HEK293 (cell line): Measurements from ENCODE around the gene RAB11A.
A peak's percentile ranks its signal among the peaks of the same experiment; 100 is the strongest.

ENCODE experiments used
- CTCF ChIA-PET: fragments of 350-600 bp; formaldehyde crosslinking; extraction: SDS; loops from one replicate; lab custom pipeline; 2021; ENCODE audit warnings: antibody characterized with exemption; lab: Yijun Ruan, JAX
- POLR2A ChIA-PET: fragments of 300-600 bp; formaldehyde crosslinking; extraction: SDS; loops from one replicate; lab custom pipeline; 2020; ENCODE audit warnings: antibody characterized with exemption, inconsistent platforms; lab: Yijun Ruan, JAX
- H3K27ac ChIP-seq: fragments of 200-500 bp; sonication (Bioruptor generic); 2 replicates; pipeline ENCODE4 v1.5.1; 2014; ENCODE audit warnings: low read depth, low read length, control low read depth, inconsistent platforms; ENCODE audit errors: extremely low read depth
- H3K36me3 ChIP-seq, 2 experiments: fragments of 200-500 bp in 1 of 2; sonication (Bioruptor generic) in 1 of 2; 1 replicate in 1 of 2; 2 replicates in 1 of 2; pipeline ENCODE4 v1.5.1; 2014 to 2017; ENCODE audit warnings: inconsistent platforms in 2 of 2, low read length in 2 of 2; ENCODE audit not compliant: control insufficient read depth in 2 of 2, insufficient read depth in 1 of 2
- H3K4me1 ChIP-seq: fragments of 200-500 bp; sonication (Bioruptor generic); 2 replicates; pipeline ENCODE4 v1.5.1; 2014; ENCODE audit warnings: mild to moderate bottlenecking, low read length, inconsistent platforms; ENCODE audit not compliant: control insufficient read depth, insufficient read depth
- H3K4me3 ChIP-seq: 2 replicates; pipeline ENCODE4 v1.5.1; 2011; ENCODE audit warnings: low read depth, mild to moderate bottlenecking, control low read depth, low read length, moderate library complexity
- H3K9me3 ChIP-seq: fragments of 200-500 bp; sonication (Bioruptor generic); 2 replicates; pipeline ENCODE4 v1.5.1; 2014; ENCODE audit warnings: low read depth, low read length, inconsistent platforms; ENCODE audit not compliant: control insufficient read depth, insufficient read depth
- REST ChIP-seq: fragments of 450-650 bp; formaldehyde crosslinking; IDR thresholded peaks from 2 replicates; pipeline ENCODE4 v1.5.1; 2016; ENCODE audit warnings: missing biosample characterization, missing genetic modification characterization
- SCRT1 ChIP-seq: fragments of 450-650 bp; formaldehyde crosslinking; IDR thresholded peaks from 2 replicates; pipeline ENCODE4 v1.5.1; 2016; ENCODE audit warnings: missing biosample characterization, missing genetic modification characterization, borderline replicate concordance
- ZBTB17 ChIP-seq: fragments of 450-650 bp; formaldehyde crosslinking; IDR thresholded peaks from 2 replicates; pipeline ENCODE4 v1.5.1; 2016; ENCODE audit warnings: missing biosample characterization, missing genetic modification characterization
- ZBTB44 ChIP-seq: fragments of 450-650 bp; IDR thresholded peaks from 2 replicates; pipeline ENCODE4 v1.5.1; 2018; ENCODE audit warnings: missing biosample characterization, mild to moderate bottlenecking, missing genetic modification characterization
- ZFP3 ChIP-seq: fragments of 450-650 bp; formaldehyde crosslinking; IDR thresholded peaks from 2 replicates; pipeline ENCODE4 v1.5.1; 2016; ENCODE audit warnings: low read depth, missing biosample characterization, missing genetic modification characterization
- ZFP69B ChIP-seq: fragments of 450-650 bp; formaldehyde crosslinking; IDR thresholded peaks from 2 replicates; pipeline ENCODE4 v1.5.1; 2016; ENCODE audit warnings: missing biosample characterization, missing genetic modification characterization
- ZIC2 ChIP-seq: fragments of 450-650 bp; formaldehyde crosslinking; IDR thresholded peaks from 2 replicates; pipeline ENCODE4 v1.5.1; 2016; ENCODE audit warnings: missing biosample characterization, missing genetic modification characterization
- ZNF2 ChIP-seq: fragments of 450-650 bp; formaldehyde crosslinking; IDR thresholded peaks from 2 replicates; pipeline ENCODE4 v1.5.1; 2016; ENCODE audit warnings: missing biosample characterization, missing genetic modification characterization
- ZNF335 ChIP-seq: fragments of 450-650 bp; formaldehyde crosslinking; conservative IDR thresholded peaks from 2 replicates; pipeline ENCODE4 v1.5.1; 2016; ENCODE audit warnings: missing biosample characterization, missing genetic modification characterization
- ZNF37A ChIP-seq: fragments of 450-650 bp; IDR thresholded peaks from 2 replicates; pipeline ENCODE4 v1.5.1; 2018; ENCODE audit warnings: missing biosample characterization, missing genetic modification characterization
- ZNF518A ChIP-seq: fragments of 450-650 bp; formaldehyde crosslinking; conservative IDR thresholded peaks from 2 replicates; pipeline ENCODE4 v1.5.1; 2016; ENCODE audit warnings: low read depth, missing biosample characterization, missing genetic modification characterization
- ZNF600 ChIP-seq: fragments of 450-650 bp; formaldehyde crosslinking; IDR thresholded peaks from 2 replicates; pipeline ENCODE4 v1.5.1; 2016; ENCODE audit warnings: missing biosample characterization, missing genetic modification characterization
- ZNF670 ChIP-seq: fragments of 450-650 bp; formaldehyde crosslinking; IDR thresholded peaks from 2 replicates; pipeline ENCODE4 v1.5.1; 2016; ENCODE audit warnings: missing biosample characterization, missing genetic modification characterization, low read depth
- ZSCAN16 ChIP-seq: fragments of 450-650 bp; formaldehyde crosslinking; IDR thresholded peaks from 2 replicates; pipeline ENCODE4 v1.5.1; 2016; ENCODE audit warnings: missing biosample characterization, missing genetic modification characterization
- TF ChIP-seq, protein P1 (sequence below): fragments of 450-650 bp; formaldehyde crosslinking; IDR thresholded peaks from 2 replicates; pipeline ENCODE4 v1.5.1; 2016; ENCODE audit warnings: missing biosample characterization, missing genetic modification characterization
- TF ChIP-seq, protein P2 (sequence below): fragments of 450-650 bp; formaldehyde crosslinking; IDR thresholded peaks from 2 replicates; pipeline ENCODE4 v1.5.1; 2016; ENCODE audit warnings: missing biosample characterization, missing genetic modification characterization
- TF ChIP-seq, protein P3 (sequence below): fragments of 450-650 bp; formaldehyde crosslinking; IDR thresholded peaks from 2 replicates; pipeline ENCODE4 v1.5.1; 2017; ENCODE audit warnings: missing biosample characterization, missing genetic modification characterization

RAB11A gene

GRCh38 chr15:65857718-65858402, 11.4 kb upstream of the RAB11A start:
- POLR2A ChIA-PET: interaction anchor here (2.0 kb wide), 1 partner anchor 12 kb away, joined by 11 read pairs; the partner anchor contains the start of gene RAB11A
- CTCF ChIA-PET: interaction anchor here (0.6 to 3.6 kb wide), 28 partner anchors 8 to 565 kb away, joined by 3 to 44 read pairs (median 6); partner anchors contain the start of gene RAB11A
- Histone ChIP-seq H3K9me3 (no peaks in the 10 kb centered on the region), H3K27ac (no peak overlapping the region), H3K4me1 (peaks cover 5% of the 10 kb centered on the region; the same call in 1 of the 2 replicates), H3K4me3 (no peak overlapping the region), H3K36me3 (no peaks in the 10 kb centered on the region)
- TF ChIP-seq ZBTB44 (tag by site-specific recombination): peak; percentile 68
- TF ChIP-seq, protein P1, sequence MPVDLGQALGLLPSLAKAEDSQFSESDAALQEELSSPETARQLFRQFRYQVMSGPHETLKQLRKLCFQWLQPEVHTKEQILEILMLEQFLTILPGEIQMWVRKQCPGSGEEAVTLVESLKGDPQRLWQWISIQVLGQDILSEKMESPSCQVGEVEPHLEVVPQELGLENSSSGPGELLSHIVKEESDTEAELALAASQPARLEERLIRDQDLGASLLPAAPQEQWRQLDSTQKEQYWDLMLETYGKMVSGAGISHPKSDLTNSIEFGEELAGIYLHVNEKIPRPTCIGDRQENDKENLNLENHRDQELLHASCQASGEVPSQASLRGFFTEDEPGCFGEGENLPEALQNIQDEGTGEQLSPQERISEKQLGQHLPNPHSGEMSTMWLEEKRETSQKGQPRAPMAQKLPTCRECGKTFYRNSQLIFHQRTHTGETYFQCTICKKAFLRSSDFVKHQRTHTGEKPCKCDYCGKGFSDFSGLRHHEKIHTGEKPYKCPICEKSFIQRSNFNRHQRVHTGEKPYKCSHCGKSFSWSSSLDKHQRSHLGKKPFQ: peak; percentile 95
- no peak for TF ChIP-seq ZNF670 (tag by site-specific recombination)
- TF ChIP-seq ZBTB17 (tag by site-specific recombination): 0 out of 2 replicates have a peak, but pooled peaks have one; percentile 34

DNA sequence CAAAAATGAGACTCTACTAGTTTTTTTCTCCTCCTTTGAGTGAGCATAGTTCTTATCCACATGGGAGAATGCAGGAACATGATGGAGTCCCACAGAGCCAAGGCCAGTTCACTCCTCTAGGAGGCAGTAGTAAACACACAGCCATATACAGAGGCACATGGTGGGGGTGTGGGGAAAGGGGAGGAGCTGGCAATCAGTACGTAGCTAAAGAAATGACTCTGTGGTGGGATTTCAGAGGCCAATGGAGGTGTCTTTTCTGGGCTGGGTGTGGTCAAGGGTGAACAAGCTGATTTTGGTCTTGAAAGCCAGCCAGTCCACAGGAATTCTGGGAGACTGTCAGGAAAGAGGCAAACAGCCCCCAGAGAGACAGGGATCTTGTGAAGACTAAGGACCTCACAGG, 6.6 kb upstream of the RAB11A start:
- peaks cover 5% of the 10 kb centered on the region; the same call in 1 of the 2 replicates for H3K4me1 ChIP-seq
- no peaks in the 10 kb centered on the region for H3K9me3 ChIP-seq
- no peak overlapping the region for H3K4me3 ChIP-seq
- ChIA-PET CTCF (interaction anchor here (0.5 to 3.2 kb wide), 34 partner anchors 9 to 703 kb away, joined by 3 to 34 read pairs (median 4); partner anchors contain the start of gene LCTL), POLR2A (interaction anchor here (0.5 to 1.1 kb wide), 7 partner anchors 17 to 346 kb away, joined by 3 to 7 read pairs (median 3); partner anchors contain the start of genes DENND4A and INTS14)
- no peaks in the 10 kb centered on the region for H3K36me3 ChIP-seq
- no peak overlapping the region for H3K27ac ChIP-seq
- TF ChIP-seq SCRT1 (no peak), ZFP69B (tag by site-specific recombination) (no peak), ZNF37A (tag by site-specific recombination) (no peak), ZNF335 (tag by site-specific recombination) (peak; percentile 23; the same call in 1 of the 2 replicates), ZFP3 (no peak), ZNF518A (tag by site-specific recombination) (peak; percentile 30; the same call in 1 of the 2 replicates), REST (tag by site-specific recombination) (no peak), ZNF600 (tag by site-specific recombination) (no peak), ZIC2 (tag by site-specific recombination) (0 out of 2 replicates have a peak, but pooled peaks have one; percentile 27), ZNF2 (tag by site-specific recombination) (no peak), ZSCAN16 (tag by site-specific recombination) (no peak)
- TF ChIP-seq, protein P2, sequence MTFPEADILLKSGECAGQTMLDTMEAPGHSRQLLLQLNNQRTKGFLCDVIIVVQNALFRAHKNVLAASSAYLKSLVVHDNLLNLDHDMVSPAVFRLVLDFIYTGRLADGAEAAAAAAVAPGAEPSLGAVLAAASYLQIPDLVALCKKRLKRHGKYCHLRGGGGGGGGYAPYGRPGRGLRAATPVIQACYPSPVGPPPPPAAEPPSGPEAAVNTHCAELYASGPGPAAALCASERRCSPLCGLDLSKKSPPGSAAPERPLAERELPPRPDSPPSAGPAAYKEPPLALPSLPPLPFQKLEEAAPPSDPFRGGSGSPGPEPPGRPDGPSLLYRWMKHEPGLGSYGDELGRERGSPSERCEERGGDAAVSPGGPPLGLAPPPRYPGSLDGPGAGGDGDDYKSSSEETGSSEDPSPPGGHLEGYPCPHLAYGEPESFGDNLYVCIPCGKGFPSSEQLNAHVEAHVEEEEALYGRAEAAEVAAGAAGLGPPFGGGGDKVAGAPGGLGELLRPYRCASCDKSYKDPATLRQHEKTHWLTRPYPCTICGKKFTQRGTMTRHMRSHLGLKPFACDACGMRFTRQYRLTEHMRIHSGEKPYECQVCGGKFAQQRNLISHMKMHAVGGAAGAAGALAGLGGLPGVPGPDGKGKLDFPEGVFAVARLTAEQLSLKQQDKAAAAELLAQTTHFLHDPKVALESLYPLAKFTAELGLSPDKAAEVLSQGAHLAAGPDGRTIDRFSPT (tag by site-specific recombination): no peak
- TF ChIP-seq, protein P3, sequence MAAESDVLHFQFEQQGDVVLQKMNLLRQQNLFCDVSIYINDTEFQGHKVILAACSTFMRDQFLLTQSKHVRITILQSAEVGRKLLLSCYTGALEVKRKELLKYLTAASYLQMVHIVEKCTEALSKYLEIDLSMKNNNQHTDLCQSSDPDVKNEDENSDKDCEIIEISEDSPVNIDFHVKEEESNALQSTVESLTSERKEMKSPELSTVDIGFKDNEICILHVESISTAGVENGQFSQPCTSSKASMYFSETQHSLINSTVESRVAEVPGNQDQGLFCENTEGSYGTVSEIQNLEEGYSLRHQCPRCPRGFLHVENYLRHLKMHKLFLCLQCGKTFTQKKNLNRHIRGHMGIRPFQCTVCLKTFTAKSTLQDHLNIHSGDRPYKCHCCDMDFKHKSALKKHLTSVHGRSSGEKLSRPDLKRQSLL (tag by site-specific recombination): peak; percentile 59; the same call in 1 of the 2 replicates
